ENCODE measurements around the gene CFAP44.
"Not testable (repeated sequence)": the region's sequence is repeated elsewhere in the genome, so short reads cannot be mapped to it uniquely, and the experiment has no call there.

The CFAP44 gene, protein sequence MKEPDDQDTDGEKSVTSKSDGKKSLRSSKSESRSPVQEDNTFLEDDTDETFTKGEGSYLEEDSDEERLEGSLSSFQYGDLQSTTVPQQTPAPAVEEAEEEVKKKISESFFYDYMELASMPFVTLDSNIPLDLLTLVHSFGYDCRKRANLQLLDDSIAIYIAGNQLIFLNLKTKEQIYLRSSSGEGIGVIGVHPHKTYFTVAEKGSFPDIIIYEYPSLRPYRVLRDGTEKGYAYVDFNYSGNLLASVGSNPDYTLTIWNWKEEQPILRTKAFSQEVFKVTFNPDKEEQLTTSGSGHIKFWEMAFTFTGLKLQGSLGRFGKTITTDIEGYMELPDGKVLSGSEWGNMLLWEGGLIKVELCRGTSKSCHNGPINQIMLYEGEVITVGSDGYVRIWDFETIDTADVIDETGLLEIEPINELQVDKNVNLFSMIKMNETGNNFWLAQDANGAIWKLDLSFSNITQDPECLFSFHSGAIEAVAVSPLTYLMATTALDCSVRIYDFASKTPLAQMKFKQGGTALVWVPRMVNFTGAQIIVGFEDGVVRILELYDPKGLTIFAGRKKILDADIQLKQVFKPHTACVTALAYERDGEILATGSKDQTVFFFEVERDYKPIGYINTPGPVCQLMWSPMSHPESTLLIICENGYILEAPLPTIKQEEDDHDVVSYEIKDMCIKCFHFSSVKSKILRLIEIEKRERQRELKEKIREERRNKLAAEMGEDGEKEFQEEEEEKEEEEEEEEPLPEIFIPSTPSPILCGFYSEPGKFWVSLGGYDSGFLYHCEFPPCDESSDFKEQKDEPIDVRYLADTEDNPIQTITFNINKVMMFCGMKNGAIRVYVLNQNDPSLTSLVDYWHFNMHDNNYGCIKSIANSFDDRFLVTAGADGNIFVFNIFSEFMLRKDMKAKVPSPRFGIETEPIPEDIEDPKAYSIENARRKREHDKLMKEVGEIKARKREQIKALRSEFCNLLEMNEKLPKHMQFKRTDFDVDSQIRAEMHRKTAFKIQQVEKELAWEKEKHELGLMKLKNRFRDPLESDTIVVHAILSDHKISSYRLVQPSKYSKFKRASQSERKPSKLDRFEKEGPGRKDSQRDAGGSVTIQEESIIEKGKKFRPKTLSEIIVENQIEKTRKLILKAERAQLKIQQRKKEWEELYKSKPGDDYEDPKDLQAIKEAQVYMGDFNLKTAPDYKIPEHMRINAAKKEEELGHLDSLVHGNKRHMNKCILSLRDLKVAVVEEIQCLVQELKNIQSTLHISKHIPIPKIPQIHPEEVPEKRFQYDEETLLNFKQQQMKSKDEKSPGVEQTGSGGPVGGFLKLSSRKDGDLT (N-terminal part only)

DNA sequence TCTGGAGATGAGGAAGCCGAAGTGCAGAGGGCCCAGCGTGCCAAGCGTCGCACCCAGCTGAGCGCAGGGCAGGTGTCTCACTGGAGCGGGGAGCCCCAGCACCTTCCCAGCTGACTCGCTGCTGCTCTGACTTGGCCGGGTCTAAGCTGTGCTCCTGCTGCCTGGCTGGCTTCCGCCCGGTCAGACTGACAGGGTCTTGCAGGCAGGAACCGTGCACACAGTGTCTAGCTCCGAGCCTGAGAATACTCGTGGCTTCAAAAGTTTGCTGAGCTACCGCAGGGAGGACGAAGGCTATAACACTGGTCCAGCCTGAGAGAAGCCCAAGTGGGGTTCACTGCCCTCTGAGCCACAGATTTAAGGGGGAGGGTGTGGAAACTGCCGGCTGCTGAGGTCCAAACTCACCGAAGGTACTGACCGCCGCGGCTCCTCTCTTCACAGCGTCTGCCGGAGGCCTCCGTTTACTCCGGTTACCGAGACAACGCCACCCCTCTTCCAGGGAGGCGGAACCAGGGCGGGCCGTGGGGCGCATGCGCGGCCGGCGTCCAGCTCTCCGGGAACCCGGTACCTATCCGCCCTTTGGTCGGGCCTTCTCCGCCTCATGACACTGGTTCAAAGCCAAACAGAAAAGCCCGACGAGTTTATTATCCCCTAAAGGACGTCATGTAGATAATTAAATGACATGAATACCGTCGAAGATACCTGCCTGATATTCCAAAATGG is at the start of gene CFAP44:
TSS of gene CFAP44 (minus strand) at position 443 of the 720 bp plus-strand sequence. CDS start 7,829 bp downstream, outside the sequence.
- TF ChIP-seq, protein P1, sequence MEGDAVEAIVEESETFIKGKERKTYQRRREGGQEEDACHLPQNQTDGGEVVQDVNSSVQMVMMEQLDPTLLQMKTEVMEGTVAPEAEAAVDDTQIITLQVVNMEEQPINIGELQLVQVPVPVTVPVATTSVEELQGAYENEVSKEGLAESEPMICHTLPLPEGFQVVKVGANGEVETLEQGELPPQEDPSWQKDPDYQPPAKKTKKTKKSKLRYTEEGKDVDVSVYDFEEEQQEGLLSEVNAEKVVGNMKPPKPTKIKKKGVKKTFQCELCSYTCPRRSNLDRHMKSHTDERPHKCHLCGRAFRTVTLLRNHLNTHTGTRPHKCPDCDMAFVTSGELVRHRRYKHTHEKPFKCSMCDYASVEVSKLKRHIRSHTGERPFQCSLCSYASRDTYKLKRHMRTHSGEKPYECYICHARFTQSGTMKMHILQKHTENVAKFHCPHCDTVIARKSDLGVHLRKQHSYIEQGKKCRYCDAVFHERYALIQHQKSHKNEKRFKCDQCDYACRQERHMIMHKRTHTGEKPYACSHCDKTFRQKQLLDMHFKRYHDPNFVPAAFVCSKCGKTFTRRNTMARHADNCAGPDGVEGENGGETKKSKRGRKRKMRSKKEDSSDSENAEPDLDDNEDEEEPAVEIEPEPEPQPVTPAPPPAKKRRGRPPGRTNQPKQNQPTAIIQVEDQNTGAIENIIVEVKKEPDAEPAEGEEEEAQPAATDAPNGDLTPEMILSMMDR (IDR thresholded peaks at IDR 0.05; ENCODE audit: low read depth, low read length), result no peak
- TF ChIP-seq POLR2A (IDR thresholded peaks at IDR 0.05; ENCODE audit: extremely low read depth, insufficient read length) (no peak), MYC (IDR thresholded peaks at IDR 0.05; ENCODE audit: low read depth, low read length) (no peak)
- TF ChIP-seq, protein P2, sequence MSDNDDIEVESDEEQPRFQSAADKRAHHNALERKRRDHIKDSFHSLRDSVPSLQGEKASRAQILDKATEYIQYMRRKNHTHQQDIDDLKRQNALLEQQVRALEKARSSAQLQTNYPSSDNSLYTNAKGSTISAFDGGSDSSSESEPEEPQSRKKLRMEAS (IDR thresholded peaks at IDR 0.05; ENCODE audit: low read depth, low read length), result no peak
- no peak for DNase-seq (ENCODE audit: low read depth)
- H3K4me3 ChIP-seq (ENCODE audit: low read depth, low read length), result no peak within 1 kb of the TSS

DNA sequence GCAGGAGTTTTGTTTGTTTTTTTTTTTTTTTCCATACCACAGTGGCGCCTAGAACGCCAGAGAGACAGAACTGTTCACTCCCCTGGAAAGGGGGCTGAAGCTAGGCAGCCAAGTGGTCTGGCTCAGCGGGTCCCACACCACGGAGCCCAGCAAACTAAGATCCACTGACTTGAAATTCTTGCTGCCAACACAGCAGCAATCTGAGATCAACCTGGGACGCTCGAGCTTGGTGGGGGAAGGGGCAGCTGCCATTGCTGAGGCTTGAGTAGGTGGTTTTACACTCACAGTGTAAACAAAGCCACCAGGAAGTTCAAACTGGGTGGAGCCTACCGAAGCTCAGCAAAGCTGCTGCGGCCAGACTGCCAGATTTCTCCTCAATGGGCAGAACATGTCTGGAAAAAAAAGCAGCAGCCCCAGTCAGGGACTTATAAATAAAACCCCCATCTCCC is 43.9 kb upstream of the CFAP44 start:
- TF ChIP-seq, protein P1 (IDR thresholded peaks at IDR 0.05; ENCODE audit: low read depth, low read length), result no peak
- TF ChIP-seq POLR2A (IDR thresholded peaks at IDR 0.05; ENCODE audit: extremely low read depth, insufficient read length) (no peak), MYC (IDR thresholded peaks at IDR 0.05; ENCODE audit: low read depth, low read length) (no peak)
- TF ChIP-seq, protein P2 (IDR thresholded peaks at IDR 0.05; ENCODE audit: low read depth, low read length), result no peak
- DNase-seq (ENCODE audit: low read depth), result no peak
- no peak overlapping the region for H3K4me3 ChIP-seq (ENCODE audit: low read depth, low read length)

DNA sequence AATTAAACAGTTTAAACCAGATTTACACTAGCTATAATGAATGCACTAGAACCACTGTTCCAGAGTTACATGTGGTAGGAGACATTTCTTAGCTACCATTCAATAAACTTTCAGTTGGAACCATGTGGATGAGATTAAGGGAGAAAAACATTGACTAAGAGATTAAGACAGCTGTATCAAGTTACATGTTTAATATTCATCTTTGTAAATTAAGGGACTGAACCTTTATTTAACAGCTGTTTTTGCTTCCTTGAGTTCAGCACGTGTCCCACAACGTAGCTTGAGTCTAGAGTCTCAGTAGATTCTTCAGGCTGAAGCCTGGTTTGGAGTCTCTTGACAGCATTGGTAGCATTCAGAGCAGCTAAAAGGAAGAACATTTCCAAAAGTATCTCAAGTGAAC is 27.2 kb upstream of the CFAP44 start:
- DNase-seq (ENCODE audit: low read depth), result no peak
- TF ChIP-seq, protein P1 (IDR thresholded peaks at IDR 0.05; ENCODE audit: low read depth, low read length), result no peak
- TF ChIP-seq MYC (IDR thresholded peaks at IDR 0.05; ENCODE audit: low read depth, low read length), result no peak
- TF ChIP-seq, protein P2 (IDR thresholded peaks at IDR 0.05; ENCODE audit: low read depth, low read length), result no peak
- no peak for TF ChIP-seq POLR2A (IDR thresholded peaks at IDR 0.05; ENCODE audit: extremely low read depth, insufficient read length)
- H3K4me3 ChIP-seq (ENCODE audit: low read depth, low read length), result no peak overlapping the region

DNA sequence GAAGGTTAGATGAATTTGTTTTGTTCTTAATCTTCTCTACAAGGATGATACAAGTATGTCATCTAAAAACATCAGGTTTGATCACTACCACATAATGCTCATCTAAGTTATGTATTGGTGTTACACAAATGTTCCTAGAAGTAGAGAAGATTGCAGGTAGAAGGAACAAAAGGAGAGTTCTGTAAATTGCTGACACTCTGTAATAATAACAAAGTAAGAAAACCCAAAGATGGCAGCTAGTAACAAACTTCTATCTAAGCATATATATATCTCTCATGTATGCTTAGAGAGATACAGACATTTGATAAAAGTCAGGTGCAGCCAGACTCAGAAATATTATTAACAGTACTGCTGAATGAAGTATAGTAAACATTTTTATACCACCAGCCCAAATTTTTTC is 20.2 kb upstream of the CFAP44 start:
- no peak for DNase-seq (ENCODE audit: low read depth)
- no peak for TF ChIP-seq POLR2A (IDR thresholded peaks at IDR 0.05; ENCODE audit: extremely low read depth, insufficient read length)
- TF ChIP-seq, protein P2 (IDR thresholded peaks at IDR 0.05; ENCODE audit: low read depth, low read length), result no peak
- TF ChIP-seq, protein P1 (IDR thresholded peaks at IDR 0.05; ENCODE audit: low read depth, low read length), result no peak
- no peak for TF ChIP-seq MYC (IDR thresholded peaks at IDR 0.05; ENCODE audit: low read depth, low read length)
- H3K4me3 ChIP-seq (ENCODE audit: low read depth, low read length), result no peak overlapping the region

DNA sequence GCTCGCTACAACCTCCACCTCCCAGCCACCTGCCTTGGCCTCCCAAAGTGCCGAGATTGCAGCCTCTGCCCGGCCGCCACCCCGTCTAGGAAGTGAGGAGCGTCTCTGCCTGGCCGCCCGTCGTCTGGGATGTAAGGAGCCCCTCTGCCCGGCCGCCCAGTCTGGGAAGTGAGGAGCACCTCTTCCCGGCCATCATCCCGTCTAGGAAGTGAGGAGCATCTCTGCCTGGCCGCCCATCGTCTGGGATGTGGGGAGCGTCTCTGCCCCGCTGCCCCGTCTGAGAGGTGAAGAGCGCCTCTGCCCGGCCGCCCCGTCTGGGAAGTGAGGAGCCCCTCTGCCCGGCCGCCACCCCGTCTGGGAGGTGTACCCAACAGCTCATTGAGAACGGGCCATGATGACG is 17.3 kb upstream of the CFAP44 start:
- not testable (repeated sequence) for DNase-seq (ENCODE audit: low read depth); H3K4me3 ChIP-seq (ENCODE audit: low read depth, low read length)

Measured in NB4 (cell line).